GM21367 (cell line): ENCODE data around the gene GNAT3.

ENCODE experiments used
- ATAC-seq: cut with Tn5 transposase; IDR thresholded peaks from one replicate; pipeline ENCODE4 v1.9.1; 2021; ENCODE audit not compliant: unreplicated experiment

GNAT3 gene

GRCh38 chr7:80511964-80512363, at the start of gene GNAT3:
GNAT3 (minus strand) TSS chr7:80512064; CDS start chr7:80511926, 138 bp downstream.
- no peak for ATAC-seq

- ATAC-seq: no peak
These were observed 46.3 kb upstream of the GNAT3 start for GRCh38 chr7:80558116-80558515.

GRCh38 chr7:80552031-80552694, 40.3 kb upstream of the GNAT3 start:
- ATAC-seq: no peak

- ATAC-seq: no peak
These were observed 38.1 kb upstream of the GNAT3 start for GRCh38 chr7:80550005-80550404.

GRCh38 chr7:80548840-80549530, 37.1 kb upstream of the GNAT3 start:
- no peak for ATAC-seq

- ATAC-seq: no peak
These were observed 30.5 kb upstream of the GNAT3 start for GRCh38 chr7:80542398-80542797.

- ATAC-seq: no peak
These were observed 29.0 kb upstream of the GNAT3 start for GRCh38 chr7:80540836-80541235.

GRCh38 chr7:80537091-80537490, 25.2 kb upstream of the GNAT3 start:
- no peak for ATAC-seq

- no peak for ATAC-seq
These were observed 24.6 kb upstream of the GNAT3 start for GRCh38 chr7:80536426-80536825.

GRCh38 chr7:80533287-80533686, 21.4 kb upstream of the GNAT3 start:
- no peak for ATAC-seq

- ATAC-seq: no peak
These were observed 20.3 kb upstream of the GNAT3 start for GRCh38 chr7:80532153-80532552.

- ATAC-seq: no peak
These were observed 18.3 kb upstream of the GNAT3 start for GRCh38 chr7:80530136-80530535.

- no peak for ATAC-seq
These were observed 17.5 kb upstream of the GNAT3 start for GRCh38 chr7:80529362-80529761.

GRCh38 chr7:80528689-80529088, 16.8 kb upstream of the GNAT3 start:
- no peak for ATAC-seq

GRCh38 chr7:80526472-80526871, 14.6 kb upstream of the GNAT3 start:
- ATAC-seq: no peak

- ATAC-seq: no peak
These were observed 12.8 kb upstream of the GNAT3 start for GRCh38 chr7:80524693-80525092.

- ATAC-seq: no peak
These were observed 9.9 kb upstream of the GNAT3 start for GRCh38 chr7:80521809-80522208.

GRCh38 chr7:80520199-80520598, 8.3 kb upstream of the GNAT3 start:
- no peak for ATAC-seq

GRCh38 chr7:80517282-80517747, 5.5 kb upstream of the GNAT3 start:
- ATAC-seq: no peak

- no peak for ATAC-seq
These were observed 3.4 kb upstream of the GNAT3 start for GRCh38 chr7:80515298-80515697.

- no peak for ATAC-seq
These were observed 1.8 kb downstream of the GNAT3 start for GRCh38 chr7:80510021-80510420.

- ATAC-seq: no peak
These were observed 3.4 kb downstream of the GNAT3 start for GRCh38 chr7:80508440-80508839.
